DMS 273 (cell line): ENCODE data around the gene CCDC18.
"Not testable (repeated sequence)": the region's sequence is repeated elsewhere in the genome, so short reads cannot be mapped to it uniquely, and the experiment has no call there.

Experiments used
- DNase-seq: peaks from one replicate; lab custom pipeline; 2025; ENCODE audit not compliant: unreplicated experiment; lab: John Stamatoyannopoulos, UW

CCDC18 gene, protein sequence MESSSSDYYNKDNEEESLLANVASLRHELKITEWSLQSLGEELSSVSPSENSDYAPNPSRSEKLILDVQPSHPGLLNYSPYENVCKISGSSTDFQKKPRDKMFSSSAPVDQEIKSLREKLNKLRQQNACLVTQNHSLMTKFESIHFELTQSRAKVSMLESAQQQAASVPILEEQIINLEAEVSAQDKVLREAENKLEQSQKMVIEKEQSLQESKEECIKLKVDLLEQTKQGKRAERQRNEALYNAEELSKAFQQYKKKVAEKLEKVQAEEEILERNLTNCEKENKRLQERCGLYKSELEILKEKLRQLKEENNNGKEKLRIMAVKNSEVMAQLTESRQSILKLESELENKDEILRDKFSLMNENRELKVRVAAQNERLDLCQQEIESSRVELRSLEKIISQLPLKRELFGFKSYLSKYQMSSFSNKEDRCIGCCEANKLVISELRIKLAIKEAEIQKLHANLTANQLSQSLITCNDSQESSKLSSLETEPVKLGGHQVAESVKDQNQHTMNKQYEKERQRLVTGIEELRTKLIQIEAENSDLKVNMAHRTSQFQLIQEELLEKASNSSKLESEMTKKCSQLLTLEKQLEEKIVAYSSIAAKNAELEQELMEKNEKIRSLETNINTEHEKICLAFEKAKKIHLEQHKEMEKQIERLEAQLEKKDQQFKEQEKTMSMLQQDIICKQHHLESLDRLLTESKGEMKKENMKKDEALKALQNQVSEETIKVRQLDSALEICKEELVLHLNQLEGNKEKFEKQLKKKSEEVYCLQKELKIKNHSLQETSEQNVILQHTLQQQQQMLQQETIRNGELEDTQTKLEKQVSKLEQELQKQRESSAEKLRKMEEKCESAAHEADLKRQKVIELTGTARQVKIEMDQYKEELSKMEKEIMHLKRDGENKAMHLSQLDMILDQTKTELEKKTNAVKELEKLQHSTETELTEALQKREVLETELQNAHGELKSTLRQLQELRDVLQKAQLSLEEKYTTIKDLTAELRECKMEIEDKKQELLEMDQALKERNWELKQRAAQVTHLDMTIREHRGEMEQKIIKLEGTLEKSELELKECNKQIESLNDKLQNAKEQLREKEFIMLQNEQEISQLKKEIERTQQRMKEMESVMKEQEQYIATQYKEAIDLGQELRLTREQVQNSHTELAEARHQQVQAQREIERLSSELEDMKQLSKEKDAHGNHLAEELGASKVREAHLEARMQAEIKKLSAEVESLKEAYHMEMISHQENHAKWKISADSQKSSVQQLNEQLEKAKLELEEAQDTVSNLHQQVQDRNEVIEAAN (N-terminal part only)

DNA sequence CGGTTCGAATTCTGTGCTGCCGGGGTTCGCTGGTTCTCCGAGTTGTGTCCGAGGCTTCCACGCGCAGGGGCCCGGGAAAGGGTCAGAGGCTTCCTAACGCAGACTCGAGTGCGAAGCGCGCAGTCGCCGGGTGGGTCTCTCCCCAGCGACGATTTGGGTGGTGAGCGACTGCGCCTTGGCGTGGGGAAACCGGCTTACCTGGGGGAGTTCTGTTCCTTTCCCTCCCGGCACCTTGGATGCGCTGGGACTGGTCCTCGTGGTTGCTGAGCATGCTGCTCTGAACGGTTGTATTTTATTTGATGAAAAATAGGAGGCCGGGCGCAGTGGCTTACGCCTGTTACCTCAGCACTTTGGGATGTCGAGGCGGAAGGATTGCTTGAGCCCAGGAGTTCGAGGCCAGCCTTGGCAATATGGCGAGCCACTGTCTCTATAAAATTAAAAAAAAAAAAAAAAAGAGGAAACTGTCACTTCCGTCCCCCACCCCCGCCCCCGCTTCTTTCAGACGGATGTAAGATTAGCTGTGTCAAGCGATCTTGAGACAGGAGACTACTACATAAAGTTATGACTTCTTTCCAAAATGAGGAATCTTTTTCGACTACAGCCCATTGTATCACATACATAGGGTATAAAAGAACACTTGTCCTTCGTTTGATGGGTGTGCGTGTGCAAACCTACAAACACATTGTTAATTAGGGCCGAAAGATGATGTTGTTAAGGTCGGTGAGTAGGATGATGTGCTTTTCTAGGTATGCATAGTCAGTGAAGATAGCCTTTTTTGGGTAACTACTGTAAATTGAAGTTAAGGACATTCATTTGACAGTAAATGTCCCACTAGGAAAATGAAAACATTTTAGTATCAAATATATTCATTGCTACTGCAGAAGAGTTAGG lies at the start of gene CCDC18:
CCDC18 (plus strand) TSS at position 2 of the 891 bp plus-strand sequence. CDS start 2,638 bp downstream, outside the sequence.
- DNase-seq = peak; percentile 81

DNA sequence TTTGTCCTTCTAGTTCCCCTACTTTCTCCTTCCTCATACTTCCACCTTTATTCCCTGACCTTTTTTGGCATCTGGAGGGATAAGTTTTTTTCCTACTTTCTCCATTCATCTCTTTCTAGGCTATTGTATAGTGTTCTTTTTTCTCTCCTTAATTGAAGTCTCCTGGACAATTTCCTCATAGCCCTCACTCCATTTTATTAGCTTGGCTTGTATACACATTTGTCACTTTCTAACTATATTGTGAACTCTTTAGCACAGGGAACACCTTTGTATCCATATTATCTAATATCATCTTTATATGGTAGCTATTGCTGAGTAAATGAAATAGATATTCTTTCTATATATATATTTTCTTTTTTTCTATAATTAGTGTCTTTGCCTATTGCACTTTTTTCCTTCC lies 47.9 kb upstream of the CCDC18 start:
- DNase-seq = no peak

DNA sequence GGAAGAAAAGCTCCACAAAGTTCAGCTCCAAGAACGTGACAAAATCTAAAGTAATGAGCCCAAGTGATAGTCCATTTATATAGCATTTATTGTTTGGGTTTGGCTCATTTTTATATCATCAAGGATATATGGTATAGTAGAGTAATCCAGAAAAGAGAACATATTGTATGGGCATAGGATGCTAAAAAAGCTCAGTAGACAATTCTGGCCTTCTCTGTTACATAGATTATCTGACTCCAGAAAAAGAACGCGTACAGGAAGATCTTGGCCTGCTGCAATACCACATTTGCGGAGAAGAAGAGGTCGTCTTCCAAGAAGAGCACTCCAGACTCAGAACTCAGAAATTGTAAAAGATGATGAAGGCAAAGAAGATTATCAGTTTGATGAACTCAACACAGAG lies 44.1 kb upstream of the CCDC18 start:
- no peak for DNase-seq

DNA sequence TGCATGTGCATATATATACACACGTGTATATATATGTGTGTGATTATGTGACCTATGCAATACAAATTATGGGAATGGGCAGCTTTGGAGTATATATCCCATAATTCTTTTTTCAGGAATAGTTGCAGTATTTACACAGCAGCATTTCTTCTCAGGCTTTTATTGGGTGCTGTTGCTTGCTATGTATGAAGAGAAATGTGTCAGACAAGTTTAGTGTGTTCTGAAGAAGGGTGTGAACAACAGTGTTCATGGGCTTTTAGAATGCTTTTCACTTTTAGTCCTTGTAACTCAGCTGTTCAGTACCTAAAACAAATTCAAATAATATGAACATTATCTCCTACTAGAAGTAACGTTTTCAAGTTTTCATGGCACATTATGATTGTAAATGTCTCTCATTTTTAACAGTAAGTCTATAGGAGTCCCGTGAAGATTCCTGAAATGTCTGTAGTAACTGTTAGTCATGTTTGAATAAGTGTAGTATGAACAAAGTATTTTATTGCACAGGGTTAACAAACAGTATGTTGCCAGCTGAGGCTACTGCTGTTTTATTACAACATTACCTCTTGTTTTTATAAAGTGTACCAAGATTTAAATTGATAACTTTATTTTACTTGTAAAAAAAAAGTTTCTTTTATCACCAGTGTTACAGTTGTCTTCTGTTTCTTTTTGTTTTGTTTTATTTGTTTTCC lies 42.8 kb upstream of the CCDC18 start:
- no peak for DNase-seq

DNA sequence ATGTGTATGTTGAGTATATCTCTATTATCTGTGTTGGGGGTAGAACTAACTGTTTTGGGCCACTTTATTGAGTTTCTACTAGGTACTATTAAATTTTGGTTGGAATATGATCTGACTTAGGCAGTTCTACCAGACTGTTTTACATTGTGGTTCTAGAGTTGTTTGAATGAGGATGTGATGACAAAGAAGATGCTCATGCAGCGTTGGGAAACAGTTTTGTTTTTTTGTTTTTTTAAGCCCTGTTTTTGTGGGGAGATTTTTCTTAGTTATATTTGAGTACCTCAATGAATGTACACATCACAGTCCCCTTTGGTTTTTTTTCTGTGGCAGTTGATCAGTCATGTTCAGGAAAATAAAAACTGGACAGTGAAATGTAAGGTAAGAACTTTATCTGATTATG lies 40.4 kb upstream of the CCDC18 start:
- DNase-seq = no peak

DNA sequence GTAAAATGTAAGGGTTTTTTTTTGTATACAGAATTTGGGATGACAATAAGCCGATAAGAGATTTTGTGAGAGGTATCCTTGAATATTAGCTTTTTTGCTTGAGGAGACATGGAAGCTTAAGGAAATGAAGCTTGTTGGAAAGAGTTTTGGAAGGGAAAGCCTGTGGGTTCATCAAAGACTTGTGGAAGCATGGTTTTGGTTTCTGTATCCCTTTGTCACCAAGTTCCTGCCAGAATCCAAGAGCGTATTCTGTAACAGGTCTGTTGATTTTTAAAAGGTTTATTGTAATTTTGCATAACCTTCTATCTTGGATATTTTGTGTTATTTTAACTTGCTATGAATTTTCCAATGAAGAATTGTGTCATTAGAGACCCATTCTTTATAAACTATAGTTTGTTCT lies 38.4 kb upstream of the CCDC18 start:
- DNase-seq = no peak

DNA sequence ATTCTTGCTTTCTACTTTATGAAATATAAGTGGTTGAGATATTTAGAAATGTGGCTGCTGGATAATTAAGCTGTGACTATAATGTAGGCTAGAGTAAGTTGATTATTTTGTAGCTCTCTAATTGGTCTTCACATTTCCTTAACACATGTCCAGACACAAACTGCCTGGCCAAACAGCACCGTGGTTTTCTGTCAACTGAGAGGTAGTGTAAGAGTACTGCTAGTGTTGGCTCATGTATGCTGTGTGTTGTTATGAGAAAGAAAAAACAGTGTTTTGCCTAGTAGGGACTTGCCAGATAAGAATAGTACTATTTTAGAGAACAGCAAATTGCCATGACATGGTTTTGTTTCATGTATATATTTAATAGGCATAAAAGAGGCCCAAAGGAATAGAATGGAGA lies 37.4 kb upstream of the CCDC18 start:
- DNase-seq = peak; percentile 11

DNA sequence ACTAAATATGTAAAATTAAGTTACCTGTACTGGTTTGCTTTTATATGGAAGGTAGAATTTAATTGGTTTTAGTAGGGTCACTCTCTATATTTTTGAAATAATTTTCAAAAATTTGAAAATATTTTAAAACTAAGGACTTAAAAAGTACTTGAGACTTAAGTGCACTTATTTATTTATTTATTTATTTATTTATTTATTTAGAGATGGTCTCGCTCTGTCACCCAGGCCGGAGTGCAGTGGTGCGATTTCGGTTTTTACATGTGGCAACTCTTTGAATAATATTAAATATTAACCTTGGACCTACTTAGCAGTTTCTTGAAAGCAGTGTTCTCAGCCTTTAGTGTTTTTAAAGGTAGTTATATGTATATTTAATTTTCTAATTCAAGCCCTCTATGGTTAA lies 36.8 kb upstream of the CCDC18 start:
- DNase-seq = no peak

DNA sequence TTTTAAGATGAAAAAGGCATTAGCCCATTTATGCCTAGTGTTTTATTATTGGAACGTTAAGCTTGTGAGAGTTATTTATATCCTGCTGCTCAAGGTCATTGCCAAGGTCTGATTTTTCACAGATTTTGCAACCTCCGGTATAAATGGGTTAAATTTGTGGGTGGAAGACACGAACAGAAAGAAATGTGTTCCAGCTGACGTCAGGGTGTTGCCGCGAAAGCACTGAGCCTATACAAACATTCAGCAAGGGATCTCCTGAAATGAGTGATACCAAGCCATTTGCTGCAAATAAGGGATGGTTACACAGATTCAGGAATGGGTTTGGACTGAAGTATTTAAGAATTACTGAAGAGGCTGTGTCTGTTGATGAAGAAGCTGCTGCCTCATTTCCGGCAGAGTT lies 32.5 kb upstream of the CCDC18 start:
- no peak for DNase-seq

DNA sequence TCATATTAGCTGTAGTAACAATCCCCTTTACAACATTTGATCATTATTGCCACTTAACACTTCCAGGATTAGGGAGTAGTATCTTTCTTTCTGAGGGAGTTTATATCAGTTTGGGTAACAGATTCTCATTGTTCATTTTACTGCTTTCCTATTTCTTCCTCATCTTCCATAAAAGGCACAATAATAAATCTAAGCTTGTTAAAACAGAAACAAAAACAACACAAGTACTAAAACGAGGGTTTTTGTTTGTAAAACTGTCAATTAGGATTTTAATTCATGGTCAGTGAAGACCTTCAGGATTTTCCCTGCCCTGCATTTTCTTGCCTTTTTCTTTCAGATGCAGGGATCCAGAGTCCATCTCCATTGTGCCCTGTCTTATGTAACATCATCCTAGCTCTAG lies 29.8 kb upstream of the CCDC18 start:
- no peak for DNase-seq

DNA sequence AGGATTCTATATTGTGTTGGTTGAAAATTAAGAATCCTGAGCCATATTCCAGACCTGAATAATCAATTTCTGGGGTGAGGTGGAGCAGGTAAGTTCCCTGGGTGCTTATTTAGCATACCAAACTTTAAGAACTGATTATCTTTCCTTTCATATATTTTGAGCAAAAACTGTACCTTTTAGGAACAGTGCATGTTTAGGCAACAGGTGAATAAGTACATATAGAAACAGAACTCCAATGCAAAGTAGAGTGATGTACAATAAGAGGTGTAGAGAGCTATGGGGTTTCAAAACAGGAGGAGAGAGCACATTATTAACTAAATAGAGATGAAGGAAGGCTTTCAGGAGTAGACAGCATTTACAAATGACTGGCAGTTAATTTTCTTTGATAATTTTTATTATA lies 29.1 kb upstream of the CCDC18 start:
- DNase-seq = no peak

DNA sequence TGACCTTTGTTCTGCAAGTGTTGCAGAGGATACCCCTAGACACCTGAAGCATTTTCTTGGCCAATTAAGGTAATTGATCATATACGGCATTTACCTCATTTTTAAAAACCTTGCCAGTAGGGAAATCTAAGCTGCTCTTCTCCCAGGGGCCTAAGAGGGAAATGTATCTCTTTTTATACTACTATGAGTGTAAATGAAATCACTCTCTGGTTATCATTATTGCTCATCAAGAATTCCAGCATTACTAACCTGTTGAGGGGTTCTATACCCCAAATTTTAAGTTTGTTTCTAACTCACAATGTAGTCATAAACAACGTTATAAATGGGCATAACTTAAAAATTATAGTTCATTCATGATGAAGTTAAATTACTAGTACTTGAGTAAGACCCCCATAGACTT lies 27.7 kb upstream of the CCDC18 start:
- DNase-seq = no peak

DNA sequence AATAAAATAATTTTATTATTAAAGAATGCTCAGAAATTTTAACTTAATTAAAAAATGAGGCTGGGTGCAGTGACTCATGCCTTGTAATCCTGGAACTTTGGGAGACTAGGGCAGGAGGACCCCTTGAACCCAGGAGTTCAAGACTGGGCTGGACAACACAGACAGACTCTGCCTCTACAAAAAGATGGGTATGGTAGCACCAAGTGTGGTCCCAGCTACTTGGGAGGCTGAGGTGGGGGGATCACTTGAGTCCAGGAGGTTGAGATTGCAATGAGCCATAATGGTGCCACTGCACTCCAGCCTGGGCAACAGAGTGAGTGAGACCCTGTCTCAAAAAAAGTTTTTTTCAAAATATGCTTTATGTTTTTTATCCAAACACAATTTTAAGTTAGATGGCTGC lies 25.6 kb upstream of the CCDC18 start:
- no peak for DNase-seq

DNA sequence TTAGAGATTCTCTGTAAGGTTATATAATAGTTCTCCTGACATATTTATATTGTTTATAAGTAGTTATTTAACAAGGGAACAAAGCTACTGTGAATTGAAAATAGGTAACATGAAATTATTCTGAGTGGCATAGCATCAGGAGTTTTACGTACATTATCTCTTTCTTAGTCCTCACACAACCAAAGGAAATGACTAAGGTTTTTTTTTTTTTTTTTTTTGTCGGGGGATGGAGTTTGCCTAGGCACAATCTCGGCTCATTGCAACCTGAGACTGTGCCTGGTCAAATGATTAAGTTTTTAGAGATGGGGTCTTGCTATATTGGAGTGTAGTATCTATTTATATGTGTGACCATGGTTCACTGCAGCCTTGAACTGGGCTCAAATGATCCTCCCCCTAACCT lies 25.2 kb upstream of the CCDC18 start:
- no peak for DNase-seq

DNA sequence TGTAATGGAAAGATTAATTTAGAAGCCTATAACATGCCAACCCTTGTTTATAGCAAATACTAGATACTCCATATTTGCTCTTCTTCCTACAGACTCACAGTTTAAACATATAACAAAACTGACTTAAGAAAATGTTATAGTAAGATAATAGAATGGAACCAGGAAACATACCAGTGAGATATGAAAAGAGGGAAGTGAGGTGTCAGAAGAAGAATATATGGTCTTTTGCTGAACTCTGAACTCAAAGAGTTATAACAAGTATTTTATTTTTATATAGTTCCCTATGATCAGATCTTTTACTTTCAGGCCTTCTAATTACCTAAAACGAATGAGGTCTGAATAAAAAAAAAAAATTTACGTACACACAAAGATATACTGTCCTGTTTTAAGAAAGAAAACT lies 21.2 kb upstream of the CCDC18 start:
- DNase-seq = no peak

DNA sequence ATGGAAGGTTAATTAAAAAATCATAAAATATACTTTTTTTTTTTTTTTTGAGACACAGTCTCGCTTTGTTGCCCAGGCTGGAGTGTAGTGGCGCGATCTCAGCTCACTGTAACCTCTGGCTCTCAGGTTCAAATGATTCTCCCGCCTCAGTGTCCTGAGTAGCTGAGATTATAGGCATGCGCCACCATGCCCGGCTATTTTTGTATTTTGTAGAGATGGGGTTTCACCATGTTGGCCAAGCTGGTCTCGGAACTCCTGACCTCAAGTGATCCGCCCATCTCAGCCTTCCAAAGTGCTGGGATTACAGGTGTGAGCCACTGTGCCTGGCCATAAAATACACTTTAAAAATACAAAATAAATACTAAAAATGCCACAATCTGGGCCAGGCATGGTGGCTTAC lies 17.2 kb upstream of the CCDC18 start:
- DNase-seq = not testable (repeated sequence)

DNA sequence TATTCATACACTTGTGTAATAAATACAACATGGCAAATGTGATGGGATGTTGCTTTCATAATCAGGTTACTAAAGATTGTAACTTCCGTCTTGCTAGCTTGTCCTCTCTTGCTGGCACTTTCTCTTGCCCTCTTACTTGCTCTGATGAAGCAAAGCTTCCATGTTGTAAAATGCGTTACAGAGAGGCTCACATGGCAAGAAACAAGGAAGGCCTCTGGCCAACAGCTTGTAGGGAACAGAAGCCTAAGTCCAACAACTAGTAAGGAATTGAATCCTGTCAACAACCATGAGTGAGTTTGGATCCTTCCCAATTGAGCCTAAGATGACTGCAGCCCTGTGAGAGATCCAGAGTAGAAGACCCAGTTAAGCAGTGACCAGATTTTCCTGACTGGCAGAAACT lies 15.7 kb upstream of the CCDC18 start:
- DNase-seq = no peak

DNA sequence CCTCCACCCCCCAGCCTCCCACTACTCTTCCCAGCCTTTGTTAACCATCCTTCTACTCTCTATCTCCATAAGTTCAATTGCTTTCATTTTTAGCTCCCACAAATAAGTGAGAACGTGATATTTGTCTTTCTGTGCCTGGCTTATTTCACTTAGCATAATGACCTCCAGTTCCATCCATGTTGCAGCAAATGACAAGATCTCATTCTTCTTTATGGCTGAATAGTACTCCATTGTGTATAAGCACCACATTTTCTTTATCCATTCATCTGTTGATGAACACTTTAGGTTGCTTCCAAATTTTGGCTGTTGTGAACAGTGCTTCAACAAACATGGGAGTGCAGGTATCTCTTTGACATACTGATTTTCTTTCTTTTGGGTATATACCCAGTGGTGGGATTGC lies 14.6 kb upstream of the CCDC18 start:
- not testable (repeated sequence) for DNase-seq

DNA sequence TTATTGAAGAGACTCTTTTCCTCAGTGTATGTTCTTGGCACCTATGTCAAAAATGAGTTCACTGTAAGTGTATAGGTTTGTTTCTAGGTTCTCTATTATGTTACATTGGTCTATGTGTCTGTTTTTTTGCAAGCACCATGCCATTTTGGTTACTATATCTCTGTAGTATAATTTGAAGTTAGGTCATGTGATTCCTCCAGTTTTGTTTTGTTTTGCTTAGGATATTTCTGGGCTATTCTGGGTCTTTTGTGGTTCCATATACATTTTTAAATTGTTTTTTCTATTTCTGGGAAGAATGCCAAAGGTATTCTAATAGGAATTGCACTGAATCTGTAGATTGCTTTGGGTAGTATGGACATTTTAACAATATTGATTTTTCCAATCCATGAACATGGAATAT lies 13.5 kb upstream of the CCDC18 start:
- DNase-seq = no peak
